Liver (tissue), 9 donors: ENCODE results near the gene BHLHA15. TPM values are rescaled to one million over a fixed set of nuclear protein-coding genes. Genes with fewer than 3 reads are reported as not detected.

Experiments used
- DNase-seq: peaks from one replicate; pipeline ENCODE4 v3.0.0-alpha.2; 2017; ENCODE audit warnings: low spot score
- H3K27ac ChIP-seq, 2 donors: one replicate each; pipeline ENCODE4 v1.7.0; 2013; ENCODE audit warnings: inconsistent platforms in 2 of 2, low read length in 2 of 2, control low read depth in 1 of 2, low read depth in 1 of 2, mild to moderate bottlenecking in 1 of 2
- H3K27me3 ChIP-seq, 4 donors: one replicate each; pipeline versions ENCODE4 v1.6.1 to v1.7.0; 2013; ENCODE audit warnings: low read length in 3 of 4, inconsistent platforms in 1 of 4, mild to moderate bottlenecking in 1 of 4, moderate library complexity in 1 of 4; ENCODE audit not compliant: control insufficient read depth in 4 of 4, insufficient read depth in 4 of 4
- H3K36me3 ChIP-seq, 4 donors: one replicate each; pipeline versions ENCODE4 v1.6.1 to v1.7.0; 2013; ENCODE audit warnings: low read length in 3 of 4, mild to moderate bottlenecking in 3 of 4, low read depth in 1 of 4, moderate library complexity in 1 of 4; ENCODE audit not compliant: control insufficient read depth in 4 of 4, insufficient read depth in 3 of 4
- H3K4me1 ChIP-seq, 4 donors: one replicate each; pipeline versions ENCODE4 v1.6.1 to v1.7.0; 2013; ENCODE audit warnings: low read length in 3 of 4, mild to moderate bottlenecking in 3 of 4, moderate library complexity in 1 of 4; ENCODE audit not compliant: control insufficient read depth in 4 of 4, insufficient read depth in 4 of 4
- H3K4me3 ChIP-seq, 3 donors: one replicate each; pipeline versions ENCODE4 v1.6.1 to v1.7.0; 2013; ENCODE audit warnings: low read length in 3 of 3, control low read depth in 1 of 3, low read depth in 1 of 3, mild to moderate bottlenecking in 1 of 3
- H3K9ac ChIP-seq, 2 donors: one replicate each; pipeline ENCODE4 v1.7.0; 2013; ENCODE audit warnings: low read length in 2 of 2, mild to moderate bottlenecking in 2 of 2, moderate library complexity in 2 of 2, control low read depth in 1 of 2, low read depth in 1 of 2
- H3K9me3 ChIP-seq, 4 donors: one replicate each; pipeline versions ENCODE4 v1.6.1 to v1.7.0; 2013; ENCODE audit warnings: low read length in 3 of 4; ENCODE audit not compliant: control insufficient read depth in 4 of 4
- ATF3 ChIP-seq: IDR thresholded peaks from 2 replicates; pipeline ENCODE4 v1.6.1; 2016; ENCODE audit warnings: antibody characterized with exemption
- CTCF ChIP-seq: fragments of 150-350 bp; IDR thresholded peaks from 2 replicates; pipeline ENCODE4 v1.5.1; 2017; ENCODE audit warnings: improper control_type of control experiment, low read depth, low read length; ENCODE audit not compliant: missing input control
- EGR1 ChIP-seq, 2 donors: IDR thresholded peaks; 2 replicates each; pipeline ENCODE4 v1.6.1; 2016 to 2018; ENCODE audit warnings: antibody characterized with exemption in 2 of 2, low read depth in 2 of 2
- FOXA1 ChIP-seq: IDR thresholded peaks from 2 replicates; pipeline ENCODE4 v1.6.1; 2016; ENCODE audit warnings: antibody characterized with exemption
- FOXA2 ChIP-seq: IDR thresholded peaks from 2 replicates; pipeline ENCODE4 v1.6.1; 2016; ENCODE audit warnings: antibody characterized with exemption
- GABPA ChIP-seq, 2 donors: IDR thresholded peaks in 1 of 2; conservative IDR thresholded peaks in 1 of 2; 2 replicates each; pipeline ENCODE4 v1.6.1; 2016; ENCODE audit warnings: antibody characterized with exemption in 2 of 2, mild to moderate bottlenecking in 1 of 2, moderate library complexity in 1 of 2
- HNF4A ChIP-seq, 2 donors: conservative IDR thresholded peaks; 2 replicates each; pipeline ENCODE4 v1.6.1; 2016; ENCODE audit warnings: antibody characterized with exemption in 2 of 2, mild to moderate bottlenecking in 2 of 2
- HNF4G ChIP-seq: IDR thresholded peaks from 2 replicates; pipeline ENCODE4 v1.6.1; 2016; ENCODE audit warnings: antibody characterized with exemption
- JUND ChIP-seq, 2 donors: IDR thresholded peaks; 2 replicates each; pipeline ENCODE4 v1.6.1; 2016; ENCODE audit warnings: antibody characterized with exemption in 2 of 2
- NR2F2 ChIP-seq: IDR thresholded peaks from 2 replicates; pipeline ENCODE4 v1.6.1; 2016; ENCODE audit warnings: antibody characterized with exemption
- RAD21 ChIP-seq, 2 donors: IDR thresholded peaks; 2 replicates each; pipeline ENCODE4 v1.6.1; 2016; ENCODE audit warnings: antibody characterized with exemption in 2 of 2, mild to moderate bottlenecking in 2 of 2
- RXRA ChIP-seq, 2 donors: IDR thresholded peaks; 2 replicates each; pipeline ENCODE4 v1.6.1; 2017 to 2018; ENCODE audit warnings: antibody characterized with exemption in 2 of 2, mild to moderate bottlenecking in 1 of 2
- SP1 ChIP-seq: IDR thresholded peaks from 2 replicates; pipeline ENCODE4 v1.6.1; 2018; ENCODE audit warnings: antibody characterized with exemption, mild to moderate bottlenecking
- TAF1 ChIP-seq: conservative IDR thresholded peaks from 2 replicates; pipeline ENCODE4 v1.6.1; 2016; ENCODE audit warnings: antibody characterized with exemption, mild to moderate bottlenecking
- YY1 ChIP-seq: IDR thresholded peaks from 2 replicates; pipeline ENCODE4 v1.6.1; 2016; ENCODE audit warnings: antibody characterized with exemption, mild to moderate bottlenecking
- ZBTB33 ChIP-seq: IDR thresholded peaks from 2 replicates; pipeline ENCODE4 v1.6.1; 2016; ENCODE audit warnings: antibody characterized with exemption
- WGBS: extraction: QIAGEN DNeasy Blood & Tissue Kit; methylation state at CpG from one replicate; pipeline ENCODE4 v1.1.7; 2013; 5-methylcytosine and 5-hydroxymethylcytosine counted together
- polyA plus RNA-seq, 2 donors: library from polyadenylated mRNA; stranded (reverse) in 1 of 2; unstranded in 1 of 2; fragments of 200-250 nt in 1 of 2; fragments of >200 nt in 1 of 2; fragmentation: Nextera tagmentation in 1 of 2; extraction: Ambion mirVana in 1 of 2; gene quantifications; one replicate each; pipeline versions ENCODE4 v1.2.1 to v1.2.3, GENCODE V29; 2013 to 2015
- total RNA-seq, 2 donors: library from RNA; depleted of rRNA; stranded (reverse); fragments of >200 nt; gene quantifications; one replicate each; pipeline ENCODE4 v1.2.3, GENCODE V29; 2014
- TF ChIP-seq, protein P1 (sequence below): IDR thresholded peaks from 2 replicates; pipeline ENCODE4 v1.6.1; 2016; ENCODE audit warnings: antibody characterized with exemption
- TF ChIP-seq, protein P2 (sequence below): IDR thresholded peaks from 2 replicates; pipeline ENCODE4 v1.6.1; 2016; ENCODE audit warnings: antibody characterized with exemption, mild to moderate bottlenecking
- donor health status: healthy.
- donor health status: healthy.
- donor health status: healthy.
- donor health status: healthy.
- donor health status: healthy.

Gene BHLHA15
- total and polyA plus RNA-seq, 4 donors, result 1.0 to 28.9 (median 7.6) TPM

DNA sequence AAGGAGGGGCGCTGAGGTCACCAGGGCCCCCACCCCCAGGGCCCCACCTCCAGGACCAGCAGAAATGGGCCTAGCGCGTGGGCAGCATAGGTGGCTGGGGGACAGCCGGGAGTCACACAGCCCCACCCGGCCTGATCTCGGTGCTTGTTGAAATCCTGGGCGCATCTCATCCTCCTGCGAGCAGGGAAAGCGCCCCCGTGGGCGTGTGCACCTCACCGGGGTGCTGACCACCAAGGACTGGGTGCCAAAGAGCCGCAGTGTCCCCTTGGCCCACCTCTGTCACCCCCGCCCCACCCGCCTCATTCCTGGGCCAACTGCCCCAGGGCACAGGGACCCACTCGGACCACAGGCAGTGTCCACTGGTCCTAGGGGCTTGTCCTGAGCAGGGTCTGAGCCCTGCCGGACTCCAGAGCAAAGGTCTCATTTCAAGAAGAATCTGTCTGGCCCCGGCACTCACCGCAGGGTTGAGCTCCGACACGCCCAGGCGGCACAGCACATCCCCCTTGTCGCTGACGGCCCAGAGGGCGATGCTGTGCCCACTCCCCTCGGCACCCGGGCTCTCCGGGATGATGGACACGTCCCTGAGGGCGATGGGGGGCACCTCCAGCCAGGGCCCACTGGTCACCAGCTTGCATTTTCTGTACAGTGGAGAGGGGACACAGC is 11.4 kb downstream of the BHLHA15 start (continued):
- TF ChIP-seq CTCF (no peak), RXRA (IDR thresholded peaks at IDR 0.05) (no peak), TAF1 (no peak)
- TF ChIP-seq, protein P1, sequence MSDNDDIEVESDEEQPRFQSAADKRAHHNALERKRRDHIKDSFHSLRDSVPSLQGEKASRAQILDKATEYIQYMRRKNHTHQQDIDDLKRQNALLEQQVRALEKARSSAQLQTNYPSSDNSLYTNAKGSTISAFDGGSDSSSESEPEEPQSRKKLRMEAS, result no peak

DNA sequence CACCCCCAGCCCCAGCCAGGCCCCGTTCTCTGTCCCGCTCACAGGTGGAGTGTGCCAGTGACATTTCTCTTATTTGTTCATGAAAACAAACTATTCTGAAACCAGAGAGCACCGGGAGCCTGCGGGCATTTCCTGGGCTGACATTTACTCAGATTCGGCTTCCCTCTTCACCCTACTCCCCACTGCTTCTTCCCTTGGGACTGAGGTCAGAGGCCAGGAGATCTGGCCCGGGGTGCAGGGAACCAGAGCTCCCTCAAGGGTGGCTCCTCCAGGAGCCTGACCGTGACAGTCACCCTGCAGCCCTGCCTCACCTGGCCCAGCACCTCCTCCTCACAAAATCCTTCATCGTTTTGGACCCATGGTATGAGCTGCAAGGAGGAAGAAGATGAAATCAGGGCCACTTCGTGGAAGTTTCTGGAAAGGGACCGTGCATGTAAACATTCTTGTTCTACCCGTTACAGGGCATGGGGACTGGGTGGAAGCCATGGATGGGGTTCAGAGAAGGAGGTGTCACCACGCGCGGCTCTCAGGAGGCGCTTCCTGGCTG is 12.2 kb downstream of the BHLHA15 start:
- DNase-seq, result no peak
- Histone ChIP-seq H3K4me1 (no peaks in the 10 kb centered on the region), H3K36me3 (peaks cover 2 to 29% (median 6%) of the 10 kb centered on the region in 4 donors), H3K27me3 (no peaks in the 10 kb centered on the region), H3K4me3 (no peak overlapping the region), H3K9ac (no peak overlapping the region), H3K27ac (no peak overlapping the region), H3K9me3 (no peaks in the 10 kb centered on the region)
- WGBS, result 91% methylated on average over 15 of the region's 15 CpGs
- TF ChIP-seq YY1, result no peak
- no peak for TF ChIP-seq EGR1 (IDR thresholded peaks at IDR 0.05; ENCODE audit: low read depth in 2 of 2)
- no peak for TF ChIP-seq FOXA1
- no peak for TF ChIP-seq HNF4A (conservative IDR thresholded peaks at IDR 0.05)
- TF ChIP-seq TAF1, result no peak
- TF ChIP-seq ZBTB33, result no peak
- TF ChIP-seq ATF3, result no peak
- TF ChIP-seq NR2F2, result no peak
- no peak for TF ChIP-seq FOXA2
- TF ChIP-seq, protein P1, result no peak
- TF ChIP-seq RXRA (IDR thresholded peaks at IDR 0.05), result no peak
- TF ChIP-seq CTCF, result no peak
- TF ChIP-seq SP1, result no peak
- no peak for TF ChIP-seq HNF4G
- TF ChIP-seq JUND (IDR thresholded peaks at IDR 0.05), result no peak
- no peak for TF ChIP-seq GABPA (IDR thresholded peaks at IDR 0.05 in 1 of 2, conservative IDR thresholded peaks at IDR 0.05 in 1 of 2)
- no peak for TF ChIP-seq RAD21 (IDR thresholded peaks at IDR 0.05)
- TF ChIP-seq, protein P2, sequence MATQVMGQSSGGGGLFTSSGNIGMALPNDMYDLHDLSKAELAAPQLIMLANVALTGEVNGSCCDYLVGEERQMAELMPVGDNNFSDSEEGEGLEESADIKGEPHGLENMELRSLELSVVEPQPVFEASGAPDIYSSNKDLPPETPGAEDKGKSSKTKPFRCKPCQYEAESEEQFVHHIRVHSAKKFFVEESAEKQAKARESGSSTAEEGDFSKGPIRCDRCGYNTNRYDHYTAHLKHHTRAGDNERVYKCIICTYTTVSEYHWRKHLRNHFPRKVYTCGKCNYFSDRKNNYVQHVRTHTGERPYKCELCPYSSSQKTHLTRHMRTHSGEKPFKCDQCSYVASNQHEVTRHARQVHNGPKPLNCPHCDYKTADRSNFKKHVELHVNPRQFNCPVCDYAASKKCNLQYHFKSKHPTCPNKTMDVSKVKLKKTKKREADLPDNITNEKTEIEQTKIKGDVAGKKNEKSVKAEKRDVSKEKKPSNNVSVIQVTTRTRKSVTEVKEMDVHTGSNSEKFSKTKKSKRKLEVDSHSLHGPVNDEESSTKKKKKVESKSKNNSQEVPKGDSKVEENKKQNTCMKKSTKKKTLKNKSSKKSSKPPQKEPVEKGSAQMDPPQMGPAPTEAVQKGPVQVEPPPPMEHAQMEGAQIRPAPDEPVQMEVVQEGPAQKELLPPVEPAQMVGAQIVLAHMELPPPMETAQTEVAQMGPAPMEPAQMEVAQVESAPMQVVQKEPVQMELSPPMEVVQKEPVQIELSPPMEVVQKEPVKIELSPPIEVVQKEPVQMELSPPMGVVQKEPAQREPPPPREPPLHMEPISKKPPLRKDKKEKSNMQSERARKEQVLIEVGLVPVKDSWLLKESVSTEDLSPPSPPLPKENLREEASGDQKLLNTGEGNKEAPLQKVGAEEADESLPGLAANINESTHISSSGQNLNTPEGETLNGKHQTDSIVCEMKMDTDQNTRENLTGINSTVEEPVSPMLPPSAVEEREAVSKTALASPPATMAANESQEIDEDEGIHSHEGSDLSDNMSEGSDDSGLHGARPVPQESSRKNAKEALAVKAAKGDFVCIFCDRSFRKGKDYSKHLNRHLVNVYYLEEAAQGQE, result no peak
